Panc1 (cell line): ENCODE measurements around the gene SRP19. TPM values are rescaled to one million over a fixed set of nuclear protein-coding genes. Genes with fewer than 3 reads are reported as not detected.
"Not testable (repeated sequence)": the region's sequence is repeated elsewhere in the genome, so short reads cannot be mapped to it uniquely, and the experiment has no call there.

Source experiments
- ATAC-seq: fragments of 200-7000 bp; cut with Tn5 transposase; 2 replicates; pipeline ENCODE4 v1.9.1; 2020; ENCODE audit warnings: mild to moderate bottlenecking, moderate library complexity
- BruUV-seq: library from RNA; stranded (reverse); fragments of 400-500 nt; replicated peaks from 2 replicates; lab custom pipeline; 2021; lab: Mats Ljungman, UMichigan
- CTCF ChIA-PET: fragments of 300-600 bp; sonication (Branson Sonifier 250); formaldehyde crosslinking; loops from one replicate; lab custom pipeline; 2022; ENCODE audit warnings: antibody characterized with exemption; lab: Charles Lee
- POLR2A ChIA-PET: fragments of 300-600 bp; sonication (Branson Sonifier 250); formaldehyde crosslinking; loops from one replicate; lab custom pipeline; 2022; ENCODE audit warnings: antibody characterized with exemption; lab: Charles Lee
- DNase-seq: peaks from one replicate; pipeline ENCODE4 v3.0.0-alpha.2; 2010; ENCODE audit warnings: low read depth, low spot score
- H3K27ac ChIP-seq: 2 replicates; pipeline ENCODE4 v1.5.1; 2011; ENCODE audit warnings: mild to moderate bottlenecking, low read length, inconsistent platforms
- H3K27me3 ChIP-seq: fragments of 200-500 bp; sonication (Bioruptor generic); 2 replicates; pipeline ENCODE4 v1.6.0; 2014; ENCODE audit warnings: low read length, inconsistent platforms; ENCODE audit not compliant: control insufficient read depth, insufficient read depth
- H3K36me3 ChIP-seq: fragments of 200-500 bp; sonication (Bioruptor generic); 2 replicates; pipeline ENCODE4 v1.5.1; 2014; ENCODE audit warnings: inconsistent platforms, mild to moderate bottlenecking, low read length, moderate library complexity; ENCODE audit not compliant: control insufficient read depth, insufficient read depth
- H3K4me1 ChIP-seq: 2 replicates; pipeline ENCODE4 v1.5.1; 2011; ENCODE audit warnings: inconsistent platforms, mild to moderate bottlenecking, low read length, moderate library complexity; ENCODE audit not compliant: control insufficient read depth, insufficient read depth
- H3K4me3 ChIP-seq, 2 experiments: 2 replicates each; pipeline ENCODE4 v1.5.1; 2011 to 2012; ENCODE audit warnings: low read depth in 2 of 2, low read length in 2 of 2, mild to moderate bottlenecking in 2 of 2, inconsistent platforms in 1 of 2, moderate library complexity in 1 of 2
- H3K9me3 ChIP-seq: fragments of 200-500 bp; sonication (Bioruptor generic); 2 replicates; pipeline ENCODE4 v1.5.1; 2014; ENCODE audit warnings: low read depth, mild to moderate bottlenecking, inconsistent platforms, low read length, moderate library complexity; ENCODE audit not compliant: control insufficient read depth, insufficient read depth
- CTCF ChIP-seq: fragments of 450-650 bp; IDR thresholded peaks from 2 replicates; pipeline ENCODE4 v1.5.1; 2017; ENCODE audit warnings: mild to moderate bottlenecking
- POLR2AphosphoS5 ChIP-seq: IDR thresholded peaks from 2 replicates; pipeline ENCODE4 v1.6.1; 2012; ENCODE audit warnings: mild to moderate bottlenecking, low read depth, low read length, moderate library complexity
- REST ChIP-seq, 2 experiments: IDR thresholded peaks; 2 replicates each; pipeline ENCODE4 v1.6.1; 2011 to 2012; ENCODE audit warnings: low read depth in 2 of 2, control low read depth in 1 of 2, low read length in 1 of 2, mild to moderate bottlenecking in 1 of 2, moderate library complexity in 1 of 2; ENCODE audit not compliant: insufficient read depth in 1 of 2
- SIN3A ChIP-seq: IDR thresholded peaks from 2 replicates; pipeline ENCODE4 v1.6.1; 2012; ENCODE audit warnings: low read depth, mild to moderate bottlenecking, low read length, moderate library complexity, borderline replicate concordance; ENCODE audit not compliant: insufficient read depth
- TCF7L2 ChIP-seq: IDR thresholded peaks from 2 replicates; pipeline ENCODE4 v1.6.1; 2011; ENCODE audit warnings: mild to moderate bottlenecking, low read depth, low read length, inconsistent platforms
- in situ Hi-C: cut with HindIII; loops from 2 replicates; pipeline ENCODE4 v1.10.0; 2016; ENCODE audit warnings: low sequenced_read_pairs, low pct_unique_long_range_greater_than_20kb
- intact Hi-C: fragments of 100-400 bp; cut with micrococcal nuclease; formaldehyde crosslinking; loops from one replicate; pipeline ENCODE4 v1.10.0; 2022; ENCODE audit not compliant: unreplicated experiment
- total RNA-seq: library from RNA; stranded (reverse); gene quantifications from one replicate; pipeline ENCODE4 v1.2.1, GENCODE V29; 2021; ENCODE audit not compliant: unreplicated experiment

Gene SRP19
- total RNA-seq, 1 experiment from 2014 or later = 55.8 TPM

GRCh38 chr5:112895682-112896081 is 34.6 kb downstream of the SRP19 start:
- in situ Hi-C loops = no loop called here
- CTCF ChIA-PET = no interaction called here
- H3K9me3 ChIP-seq = no peaks in the 10 kb centered on the region

GRCh38 chr5:112902561-112902960 is 41.5 kb downstream of the SRP19 start:
- H3K9me3 ChIP-seq = no peaks in the 10 kb centered on the region
- TF ChIP-seq SIN3A (no peak), CTCF (no peak), REST (IDR thresholded peaks at IDR 0.05; ENCODE audit: insufficient read depth in 1 of 2, low read depth in 2 of 2, low read length in 1 of 2) (no peak), TCF7L2 (no peak)
- no peak for DNase-seq
- no peak overlapping the region for H3K4me3 ChIP-seq
- no peaks in the 10 kb centered on the region for H3K4me1 ChIP-seq
- ChIA-PET CTCF (interaction anchor here (0.6 to 0.9 kb wide), 3 partner anchors 54 to 988 kb away, joined by 3 to 6 read pairs (median 3); no protein-coding TSS in a partner anchor), POLR2A (interaction anchor here (0.7 kb wide), 1 partner anchor 252 kb away, joined by 4 read pairs; no protein-coding TSS in a partner anchor)
- peaks cover 12% of the 10 kb centered on the region for H3K36me3 ChIP-seq
- H3K27ac ChIP-seq = no peak overlapping the region
- no peaks in the 10 kb centered on the region for H3K27me3 ChIP-seq
- in situ Hi-C loops = no loop called here
- no TSS peak for BruUV-seq
- intact Hi-C loops = no loop called here
- no peak for ATAC-seq

More at GRCh38 chr5:112895682-112896081, 34.6 kb downstream of the SRP19 start:
- no TSS peak for BruUV-seq
- no peak for ATAC-seq
- no peak for TF ChIP-seq TCF7L2
- TF ChIP-seq POLR2AphosphoS5 = no peak
- TF ChIP-seq REST (IDR thresholded peaks at IDR 0.05; ENCODE audit: insufficient read depth in 1 of 2, low read depth in 2 of 2, low read length in 1 of 2) = no peak
- no peak for TF ChIP-seq SIN3A
- no peak for TF ChIP-seq CTCF
- intact Hi-C loops = no loop called here
- Histone ChIP-seq H3K27me3 (no peaks in the 10 kb centered on the region), H3K36me3 (peaks cover 14% of the 10 kb centered on the region), H3K4me3 (no peak overlapping the region), H3K4me1 (no peaks in the 10 kb centered on the region), H3K27ac (no peak overlapping the region)
- POLR2A ChIA-PET = interaction anchor here (0.8 kb wide), 1 partner anchor 415 kb away, joined by 7 read pairs; no protein-coding TSS in a partner anchor
- no peak for DNase-seq

- POLR2A ChIA-PET = interaction anchor here (0.6 to 0.7 kb wide), 2 partner anchors 8 to 63 kb away, joined by 3 read pairs; no protein-coding TSS in a partner anchor
- peaks cover 10% of the 10 kb centered on the region for H3K36me3 ChIP-seq
- DNase-seq, BruUV-seq, H3K27me3 ChIP-seq, H3K9me3 ChIP-seq, ATAC-seq, H3K4me3 ChIP-seq, CTCF ChIA-PET, H3K27ac ChIP-seq, intact Hi-C loops, in situ Hi-C loops, H3K4me1 ChIP-seq: not testable (repeated sequence)
Measured at GRCh38 chr5:112904996-112905395, 43.9 kb downstream of the SRP19 start.
